WTC11 (cell line): ENCODE results near the gene NHERF1. TPM values are rescaled to one million over a fixed set of nuclear protein-coding genes. Genes with fewer than 3 reads are reported as not detected.

Experiments
- ATAC-seq: fragments of 200-7000 bp; cut with Tn5 transposase; 2 replicates; pipeline ENCODE4 v1.10.0; 2021; ENCODE audit warnings: mild to moderate bottlenecking, moderate library complexity
- CTCF ChIA-PET: fragments of 300-600 bp; sonication (Branson Sonifier 250); formaldehyde crosslinking; loops from one replicate; lab custom pipeline; 2021; ENCODE audit warnings: antibody characterized with exemption; lab: Charles Lee
- POLR2A ChIA-PET: fragments of 350-600 bp; sonication (Branson Sonifier 250); formaldehyde crosslinking; loops from one replicate; lab custom pipeline; 2021; ENCODE audit warnings: antibody characterized with exemption; lab: Charles Lee
- DNase-seq: peaks from one replicate; pipeline ENCODE4 v3.0.0; 2021; ENCODE audit warnings: low spot score
- H3K27ac Mint-ChIP-seq: 2 replicates; pipeline ENCODE4 v1.8.0; 2021; ENCODE audit warnings: mixed read lengths
- H3K27me3 Mint-ChIP-seq: 2 replicates; pipeline ENCODE4 v1.8.0; 2021; ENCODE audit warnings: low read depth, mild to moderate bottlenecking, moderate library complexity, mixed read lengths
- H3K36me3 Mint-ChIP-seq: 2 replicates; pipeline ENCODE4 v1.8.0; 2021; ENCODE audit warnings: mixed read lengths
- H3K4me1 Mint-ChIP-seq: 2 replicates; pipeline ENCODE4 v1.8.0; 2022; ENCODE audit warnings: mixed read lengths
- H3K4me3 Mint-ChIP-seq: 2 replicates; pipeline ENCODE4 v1.8.0; 2021; ENCODE audit warnings: mild to moderate bottlenecking, moderate library complexity, mixed read lengths
- H3K9me3 Mint-ChIP-seq: 2 replicates; pipeline ENCODE4 v1.8.0; 2021; ENCODE audit warnings: mixed read lengths
- ATF1 ChIP-seq: sonication (generic); formaldehyde crosslinking; IDR thresholded peaks from 2 replicates; pipeline ENCODE4 v1.8.1; 2023; ENCODE audit warnings: mild to moderate bottlenecking, moderate library complexity, missing genetic modification reagents
- ESRRA ChIP-seq: sonication (generic); formaldehyde crosslinking; IDR thresholded peaks from 2 replicates; pipeline ENCODE4 v1.8.1; 2022; ENCODE audit warnings: mild to moderate bottlenecking, missing genetic modification reagents, borderline replicate concordance
- ETV6 ChIP-seq: sonication (generic); formaldehyde crosslinking; IDR thresholded peaks from 2 replicates; pipeline ENCODE4 v1.8.1; 2022; ENCODE audit warnings: mild to moderate bottlenecking, missing genetic modification reagents
- FOXJ3 ChIP-seq: sonication (generic); formaldehyde crosslinking; IDR thresholded peaks from 2 replicates; pipeline ENCODE4 v1.9.0; 2021; ENCODE audit warnings: missing genetic modification reagents, mild to moderate bottlenecking, borderline replicate concordance
- FOXK1 ChIP-seq: sonication (generic); formaldehyde crosslinking; IDR thresholded peaks from 2 replicates; pipeline ENCODE4 v1.8.0; 2022; ENCODE audit warnings: mild to moderate bottlenecking, moderate library complexity, missing genetic modification reagents
- GABPB1 ChIP-seq: sonication (generic); formaldehyde crosslinking; IDR thresholded peaks from 2 replicates; pipeline ENCODE4 v1.8.1; 2023; ENCODE audit warnings: mild to moderate bottlenecking, missing genetic modification reagents
- JUN ChIP-seq: sonication (generic); formaldehyde crosslinking; IDR thresholded peaks from 2 replicates; pipeline ENCODE4 v1.8.0; 2023; ENCODE audit warnings: mild to moderate bottlenecking, missing genetic modification reagents
- MYBL2 ChIP-seq: sonication (generic); formaldehyde crosslinking; IDR thresholded peaks from 2 replicates; pipeline ENCODE4 v1.8.1; 2023; ENCODE audit warnings: mild to moderate bottlenecking, moderate library complexity, missing genetic modification reagents
- OVOL2 ChIP-seq: fragments of 250-450 bp; sonication (Bioruptor Pico); IDR thresholded peaks from 2 replicates; pipeline ENCODE4 v1.9.0; 2021; ENCODE audit warnings: mild to moderate bottlenecking, borderline replicate concordance
- PRDM15 ChIP-seq: sonication (generic); formaldehyde crosslinking; IDR thresholded peaks from 2 replicates; pipeline ENCODE4 v1.8.0; 2022; ENCODE audit warnings: missing genetic modification reagents
- PREB ChIP-seq: sonication (generic); formaldehyde crosslinking; IDR thresholded peaks from 2 replicates; pipeline ENCODE4 v1.8.1; 2022; ENCODE audit warnings: mild to moderate bottlenecking, missing genetic modification reagents, moderate library complexity, borderline replicate concordance
- RELA ChIP-seq: sonication (generic); formaldehyde crosslinking; IDR thresholded peaks from 2 replicates; pipeline ENCODE4 v1.8.1; 2022; ENCODE audit warnings: missing genetic modification reagents, mild to moderate bottlenecking, borderline replicate concordance
- TP53 ChIP-seq: sonication (generic); formaldehyde crosslinking; IDR thresholded peaks from 2 replicates; pipeline ENCODE4 v1.8.1; 2023; ENCODE audit warnings: mild to moderate bottlenecking, missing genetic modification reagents
- ZNF138 ChIP-seq: sonication (generic); formaldehyde crosslinking; conservative IDR thresholded peaks from 2 replicates; pipeline ENCODE4 v1.8.1; 2022; ENCODE audit warnings: mild to moderate bottlenecking, moderate library complexity, missing genetic modification reagents
- ZNF396 ChIP-seq: fragments of 250-450 bp; sonication (Bioruptor Pico); IDR thresholded peaks from 2 replicates; pipeline ENCODE4 v1.8.0; 2021; ENCODE audit warnings: mild to moderate bottlenecking, moderate library complexity, borderline replicate concordance
- total RNA-seq: library from RNA; stranded (reverse); gene quantifications from 3 replicates; pipeline ENCODE4 v1.2.3, GENCODE V29; 2021
- TF ChIP-seq, protein P1 (sequence below): sonication (generic); formaldehyde crosslinking; IDR thresholded peaks from 2 replicates; pipeline ENCODE4 v1.8.0; 2023; ENCODE audit warnings: mild to moderate bottlenecking, missing genetic modification reagents
- TF ChIP-seq, protein P2 (sequence below): sonication (generic); formaldehyde crosslinking; IDR thresholded peaks from 2 replicates; pipeline ENCODE4 v1.8.1; 2023; ENCODE audit warnings: mild to moderate bottlenecking, missing genetic modification reagents, borderline replicate concordance
- TF ChIP-seq, protein P3 (sequence below): sonication (generic); formaldehyde crosslinking; IDR thresholded peaks from 2 replicates; pipeline ENCODE4 v1.8.1; 2022; ENCODE audit warnings: mild to moderate bottlenecking, moderate library complexity, missing genetic modification reagents

Gene NHERF1
- total RNA-seq, 1 experiment from 2014 or later: 111 TPM

DNA sequence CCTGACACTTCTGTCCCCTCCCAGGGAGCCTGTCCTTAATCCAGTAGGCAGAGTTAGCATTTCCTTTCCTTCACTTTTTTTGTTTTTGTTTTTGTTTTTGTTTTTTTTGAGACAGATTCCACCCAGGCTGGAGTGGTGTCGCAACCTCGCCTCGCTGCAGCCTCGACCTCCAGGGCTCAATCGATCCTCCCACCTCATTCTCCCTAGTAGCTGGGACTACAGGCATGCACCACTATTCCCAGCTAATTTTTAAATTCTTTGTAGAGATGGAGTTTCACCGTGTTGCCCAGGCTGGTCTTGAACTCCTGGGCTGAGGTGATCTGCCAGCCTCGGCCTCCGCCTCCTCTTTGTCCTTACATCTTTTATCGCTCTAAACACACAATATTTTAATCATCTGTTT, 4.0 kb downstream of the NHERF1 start:
- Mint-ChIP-seq H3K4me1 (peaks cover 44% of the 10 kb centered on the region), H3K9me3 (no peaks in the 10 kb centered on the region), H3K4me3 (no peak overlapping the region), H3K27me3 (peaks cover 3% of the 10 kb centered on the region; the same call in 1 of the 2 replicates), H3K36me3 (peaks cover 8% of the 10 kb centered on the region), H3K27ac (peak overlapping the region; percentile 77)
- CTCF ChIA-PET: interaction anchor here (0.8 to 1.8 kb wide), 6 partner anchors 8 to 110 kb away, joined by 3 to 5 read pairs (median 4); partner anchors contain the start of gene RAB37
- POLR2A ChIA-PET: no interaction called here
- DNase-seq: no peak
- ATAC-seq: no peak
- TF ChIP-seq GABPB1 (CRISPR knock-in tag) (peak; percentile 9; the same call in 1 of the 2 replicates), TP53 (CRISPR knock-in tag) (no peak)

GRCh38 chr17:74752822-74753401, 4.5 kb downstream of the NHERF1 start:
- no peaks in the 10 kb centered on the region for H3K9me3 Mint-ChIP-seq
- H3K4me3 Mint-ChIP-seq: no peak overlapping the region
- DNase-seq (no peak), ATAC-seq (no peak)
- TF ChIP-seq GABPB1 (CRISPR knock-in tag) (peak; percentile 5; the same call in 1 of the 2 replicates), MYBL2 (CRISPR knock-in tag) (no peak)
- TF ChIP-seq, all 79 proteins: peak for 1
- Mint-ChIP-seq H3K4me1 (peaks cover 44% of the 10 kb centered on the region), H3K36me3 (peaks cover 8% of the 10 kb centered on the region), H3K27ac (peak overlapping the region; percentile 77), H3K27me3 (peaks cover 3% of the 10 kb centered on the region; the same call in 1 of the 2 replicates)
- CTCF ChIA-PET: interaction anchor here (0.8 to 1.8 kb wide), 9 partner anchors 8 to 205 kb away, joined by 3 to 5 read pairs (median 3); partner anchors contain the start of gene RAB37
- POLR2A ChIA-PET: interaction anchor here (0.5 kb wide), 2 partner anchors 17 to 44 kb away, joined by 3 read pairs; no protein-coding TSS in a partner anchor

DNA sequence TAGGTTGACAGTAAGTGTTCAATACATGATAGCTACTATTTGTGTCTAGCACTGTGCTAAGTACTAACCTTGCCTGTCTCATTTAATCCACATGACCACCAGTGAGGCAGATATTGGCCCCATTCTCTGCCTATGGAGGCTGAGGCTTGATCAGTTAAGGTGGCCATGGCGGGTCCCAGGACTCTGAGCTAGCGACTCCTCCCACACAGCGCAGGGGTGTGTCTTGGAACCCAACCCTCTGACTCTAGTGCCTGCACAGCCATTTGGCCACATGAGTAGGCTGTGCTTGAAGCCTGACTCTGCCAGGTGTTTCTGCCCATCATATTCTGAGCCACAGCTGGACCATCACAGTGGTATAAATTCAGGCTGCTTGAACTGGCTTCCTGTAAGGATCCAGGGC, 6.4 kb downstream of the NHERF1 start:
- Mint-ChIP-seq H3K27ac (no peak overlapping the region), H3K36me3 (peaks cover 8% of the 10 kb centered on the region), H3K4me1 (peaks cover 58% of the 10 kb centered on the region), H3K27me3 (peaks cover 3% of the 10 kb centered on the region; the same call in 1 of the 2 replicates), H3K9me3 (no peaks in the 10 kb centered on the region), H3K4me3 (no peak overlapping the region)
- ATAC-seq (no peak), DNase-seq (no peak)
- ChIA-PET CTCF (interaction anchor here (0.7 to 6.7 kb wide), 4 partner anchors 9 to 98 kb away, joined by 3 to 115 read pairs (median 4); partner anchors contain the start of gene RAB37), POLR2A (no interaction called here)
- TF ChIP-seq JUN (CRISPR knock-in tag) (no peak), RELA (CRISPR knock-in tag) (no peak), FOXJ3 (CRISPR knock-in tag) (no peak), PRDM15 (no peak), ETV6 (CRISPR knock-in tag) (no peak), PREB (no peak), FOXK1 (CRISPR knock-in tag) (no peak), ATF1 (CRISPR knock-in tag) (no peak), ZNF396 (no peak), ESRRA (no peak), ZNF138 (no peak), OVOL2 (CRISPR knock-in tag) (no peak)
- TF ChIP-seq, protein P1, sequence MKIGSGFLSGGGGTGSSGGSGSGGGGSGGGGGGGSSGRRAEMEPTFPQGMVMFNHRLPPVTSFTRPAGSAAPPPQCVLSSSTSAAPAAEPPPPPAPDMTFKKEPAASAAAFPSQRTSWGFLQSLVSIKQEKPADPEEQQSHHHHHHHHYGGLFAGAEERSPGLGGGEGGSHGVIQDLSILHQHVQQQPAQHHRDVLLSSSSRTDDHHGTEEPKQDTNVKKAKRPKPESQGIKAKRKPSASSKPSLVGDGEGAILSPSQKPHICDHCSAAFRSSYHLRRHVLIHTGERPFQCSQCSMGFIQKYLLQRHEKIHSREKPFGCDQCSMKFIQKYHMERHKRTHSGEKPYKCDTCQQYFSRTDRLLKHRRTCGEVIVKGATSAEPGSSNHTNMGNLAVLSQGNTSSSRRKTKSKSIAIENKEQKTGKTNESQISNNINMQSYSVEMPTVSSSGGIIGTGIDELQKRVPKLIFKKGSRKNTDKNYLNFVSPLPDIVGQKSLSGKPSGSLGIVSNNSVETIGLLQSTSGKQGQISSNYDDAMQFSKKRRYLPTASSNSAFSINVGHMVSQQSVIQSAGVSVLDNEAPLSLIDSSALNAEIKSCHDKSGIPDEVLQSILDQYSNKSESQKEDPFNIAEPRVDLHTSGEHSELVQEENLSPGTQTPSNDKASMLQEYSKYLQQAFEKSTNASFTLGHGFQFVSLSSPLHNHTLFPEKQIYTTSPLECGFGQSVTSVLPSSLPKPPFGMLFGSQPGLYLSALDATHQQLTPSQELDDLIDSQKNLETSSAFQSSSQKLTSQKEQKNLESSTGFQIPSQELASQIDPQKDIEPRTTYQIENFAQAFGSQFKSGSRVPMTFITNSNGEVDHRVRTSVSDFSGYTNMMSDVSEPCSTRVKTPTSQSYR (CRISPR knock-in tag): no peak
- TF ChIP-seq, protein P2, sequence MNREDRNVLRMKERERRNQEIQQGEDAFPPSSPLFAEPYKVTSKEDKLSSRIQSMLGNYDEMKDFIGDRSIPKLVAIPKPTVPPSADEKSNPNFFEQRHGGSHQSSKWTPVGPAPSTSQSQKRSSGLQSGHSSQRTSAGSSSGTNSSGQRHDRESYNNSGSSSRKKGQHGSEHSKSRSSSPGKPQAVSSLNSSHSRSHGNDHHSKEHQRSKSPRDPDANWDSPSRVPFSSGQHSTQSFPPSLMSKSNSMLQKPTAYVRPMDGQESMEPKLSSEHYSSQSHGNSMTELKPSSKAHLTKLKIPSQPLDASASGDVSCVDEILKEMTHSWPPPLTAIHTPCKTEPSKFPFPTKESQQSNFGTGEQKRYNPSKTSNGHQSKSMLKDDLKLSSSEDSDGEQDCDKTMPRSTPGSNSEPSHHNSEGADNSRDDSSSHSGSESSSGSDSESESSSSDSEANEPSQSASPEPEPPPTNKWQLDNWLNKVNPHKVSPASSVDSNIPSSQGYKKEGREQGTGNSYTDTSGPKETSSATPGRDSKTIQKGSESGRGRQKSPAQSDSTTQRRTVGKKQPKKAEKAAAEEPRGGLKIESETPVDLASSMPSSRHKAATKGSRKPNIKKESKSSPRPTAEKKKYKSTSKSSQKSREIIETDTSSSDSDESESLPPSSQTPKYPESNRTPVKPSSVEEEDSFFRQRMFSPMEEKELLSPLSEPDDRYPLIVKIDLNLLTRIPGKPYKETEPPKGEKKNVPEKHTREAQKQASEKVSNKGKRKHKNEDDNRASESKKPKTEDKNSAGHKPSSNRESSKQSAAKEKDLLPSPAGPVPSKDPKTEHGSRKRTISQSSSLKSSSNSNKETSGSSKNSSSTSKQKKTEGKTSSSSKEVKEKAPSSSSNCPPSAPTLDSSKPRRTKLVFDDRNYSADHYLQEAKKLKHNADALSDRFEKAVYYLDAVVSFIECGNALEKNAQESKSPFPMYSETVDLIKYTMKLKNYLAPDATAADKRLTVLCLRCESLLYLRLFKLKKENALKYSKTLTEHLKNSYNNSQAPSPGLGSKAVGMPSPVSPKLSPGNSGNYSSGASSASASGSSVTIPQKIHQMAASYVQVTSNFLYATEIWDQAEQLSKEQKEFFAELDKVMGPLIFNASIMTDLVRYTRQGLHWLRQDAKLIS: no peak
- TF ChIP-seq, protein P3, sequence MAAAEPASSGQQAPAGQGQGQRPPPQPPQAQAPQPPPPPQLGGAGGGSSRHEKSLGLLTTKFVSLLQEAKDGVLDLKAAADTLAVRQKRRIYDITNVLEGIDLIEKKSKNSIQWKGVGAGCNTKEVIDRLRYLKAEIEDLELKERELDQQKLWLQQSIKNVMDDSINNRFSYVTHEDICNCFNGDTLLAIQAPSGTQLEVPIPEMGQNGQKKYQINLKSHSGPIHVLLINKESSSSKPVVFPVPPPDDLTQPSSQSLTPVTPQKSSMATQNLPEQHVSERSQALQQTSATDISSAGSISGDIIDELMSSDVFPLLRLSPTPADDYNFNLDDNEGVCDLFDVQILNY (CRISPR knock-in tag): no peak
